NT2/D1 (cell line): ENCODE measurements around the gene LRRC3C.

ENCODE experiments used
- DNase-seq: peaks from one replicate; pipeline ENCODE4 v3.0.0-alpha.2; 2011; ENCODE audit warnings: low read depth, low spot score
- H3K27me3 ChIP-seq: 2 replicates; pipeline ENCODE4 v1.6.0; 2011; ENCODE audit warnings: mild to moderate bottlenecking; ENCODE audit not compliant: insufficient read length, insufficient read depth
- H3K36me3 ChIP-seq: 2 replicates; pipeline ENCODE4 v1.6.1; 2011; ENCODE audit warnings: mild to moderate bottlenecking, low read length, mixed read lengths; ENCODE audit not compliant: insufficient read depth, insufficient read length
- H3K4me1 ChIP-seq: 2 replicates; pipeline ENCODE4 v1.5.1; 2011; ENCODE audit not compliant: insufficient read depth, insufficient read length
- H3K4me3 ChIP-seq: 2 replicates; pipeline ENCODE4 v1.5.1; 2011; ENCODE audit warnings: low read depth; ENCODE audit not compliant: insufficient read length
- H3K9ac ChIP-seq: 2 replicates; pipeline ENCODE4 v1.6.0; 2011; ENCODE audit warnings: low read depth; ENCODE audit not compliant: insufficient read length
- H3K9me3 ChIP-seq: 2 replicates; pipeline ENCODE4 v1.5.1; 2011; ENCODE audit warnings: mild to moderate bottlenecking, low read length; ENCODE audit not compliant: insufficient read depth
- SUZ12 ChIP-seq: IDR thresholded peaks from 2 replicates; pipeline ENCODE4 v1.6.1; 2011; ENCODE audit not compliant: insufficient read length, insufficient read depth; ENCODE audit errors: extremely low read depth
- YY1 ChIP-seq: IDR thresholded peaks from 2 replicates; pipeline ENCODE4 v1.6.1; 2011; ENCODE audit not compliant: insufficient read length, insufficient read depth
- ZNF274 ChIP-seq: IDR thresholded peaks from 2 replicates; pipeline ENCODE4 v1.6.1; 2011; ENCODE audit warnings: mild to moderate bottlenecking, low read depth, low read length

Gene LRRC3C

DNA sequence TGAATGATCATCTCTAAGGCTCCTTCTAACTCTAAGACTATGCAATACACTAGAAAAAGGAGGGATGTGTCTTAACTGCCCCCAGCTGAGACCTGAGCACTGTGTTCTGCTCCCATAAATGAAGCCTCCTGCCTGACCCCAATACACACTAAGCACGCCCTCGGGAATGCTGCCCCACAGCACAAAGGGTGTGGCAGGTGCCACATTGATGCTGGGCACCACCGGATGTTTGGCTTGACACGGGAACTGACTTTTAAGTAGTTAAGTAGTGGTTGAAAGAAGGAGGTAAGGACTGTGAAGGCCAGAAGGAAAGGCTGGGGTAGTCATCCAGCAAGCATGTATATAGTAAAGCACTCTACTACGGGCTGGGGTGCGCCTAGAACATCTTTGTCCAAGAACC is 39.2 kb downstream of the LRRC3C start:
- Histone ChIP-seq H3K9ac (no peak overlapping the region), H3K27me3 (peaks cover 15% of the 10 kb centered on the region)
- DNase-seq = no peak

DNA sequence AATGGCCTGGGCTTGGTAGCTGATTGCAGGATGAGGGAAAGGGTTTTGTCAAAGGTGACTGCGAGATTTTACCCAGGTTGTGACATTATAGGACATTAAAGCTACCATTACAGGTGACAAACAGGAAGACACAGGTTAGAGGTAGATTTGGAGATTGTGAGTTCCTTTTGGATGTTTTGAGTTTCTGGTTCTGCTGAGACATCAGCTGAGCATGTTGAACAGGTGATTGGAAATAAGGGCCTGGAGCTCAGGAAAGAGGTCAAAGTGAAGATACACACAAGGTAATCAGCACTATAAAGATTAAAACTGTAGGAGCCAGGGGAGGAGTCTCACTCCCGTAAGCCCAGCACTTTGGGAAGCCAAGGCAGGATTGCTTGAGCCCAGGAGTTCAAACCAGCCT is 41.2 kb downstream of the LRRC3C start:
- TF ChIP-seq ZNF274 (no peak), SUZ12 (no peak), YY1 (no peak)
- peaks cover 16% of the 10 kb centered on the region for H3K27me3 ChIP-seq
- no peaks in the 10 kb centered on the region for H3K9me3 ChIP-seq
- no peaks in the 10 kb centered on the region for H3K36me3 ChIP-seq
- no peak for DNase-seq
- H3K4me1 ChIP-seq = no peaks in the 10 kb centered on the region
- H3K9ac ChIP-seq = no peak overlapping the region
- H3K4me3 ChIP-seq = no peak overlapping the region

More for the DNA sequence above, 39.2 kb downstream of the LRRC3C start:
- Histone ChIP-seq H3K4me3 (no peak overlapping the region), H3K36me3 (no peaks in the 10 kb centered on the region), H3K9me3 (no peaks in the 10 kb centered on the region), H3K4me1 (no peaks in the 10 kb centered on the region)
- TF ChIP-seq SUZ12 (no peak), ZNF274 (no peak), YY1 (no peak)

DNA sequence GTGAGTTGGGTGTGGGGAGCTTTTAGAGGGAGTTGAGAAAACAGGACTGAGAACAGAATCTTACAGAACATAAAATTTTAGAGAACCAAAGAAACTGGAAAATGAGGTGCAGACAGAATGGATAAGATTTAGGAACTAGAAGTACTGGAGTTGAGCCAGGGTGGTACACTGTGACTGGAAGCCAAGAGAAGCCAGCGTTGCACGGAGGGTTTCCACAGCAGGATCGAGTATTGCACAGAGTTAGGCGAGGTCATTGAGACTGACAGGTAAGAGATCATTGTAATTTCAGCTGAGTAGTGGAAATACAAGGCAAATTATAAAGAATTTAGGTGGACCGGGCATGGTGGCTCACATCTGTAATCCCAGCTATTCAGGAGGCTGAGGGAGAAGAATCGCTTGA is 41.8 kb downstream of the LRRC3C start:
- no peaks in the 10 kb centered on the region for H3K4me1 ChIP-seq
- H3K27me3 ChIP-seq = peaks cover 16% of the 10 kb centered on the region

DNA sequence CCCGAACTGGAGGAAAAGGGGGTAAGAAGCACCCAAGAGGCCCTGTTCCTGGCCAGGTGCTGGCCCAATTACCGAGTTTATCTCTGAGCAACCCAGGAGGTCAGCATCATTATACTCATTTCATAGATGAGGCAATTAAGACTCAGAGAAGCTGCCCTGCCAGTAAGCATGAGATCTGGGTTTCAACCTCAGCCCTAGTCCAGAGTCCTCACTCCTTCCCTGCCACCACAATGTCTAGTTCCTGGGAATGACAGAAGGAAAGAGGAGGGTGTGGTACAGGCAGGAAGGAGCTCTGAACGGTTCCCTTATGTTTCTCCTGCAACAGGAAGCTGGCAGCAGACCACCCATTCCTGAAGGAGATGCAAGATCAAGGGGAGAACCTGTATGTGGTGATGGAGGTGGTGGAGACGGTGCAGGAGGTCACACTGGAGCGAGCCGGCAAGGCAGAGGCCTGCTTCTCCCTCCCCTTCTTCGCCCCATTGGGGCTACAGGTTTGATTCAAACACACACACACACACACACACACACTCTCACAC is 42.7 kb downstream of the LRRC3C start:
- Histone ChIP-seq H3K9ac (no peak overlapping the region), H3K9me3 (no peaks in the 10 kb centered on the region), H3K4me3 (no peak overlapping the region), H3K27me3 (peaks cover 16% of the 10 kb centered on the region), H3K36me3 (no peaks in the 10 kb centered on the region), H3K4me1 (no peaks in the 10 kb centered on the region)
- DNase-seq = no peak
- TF ChIP-seq SUZ12 (no peak), YY1 (no peak), ZNF274 (no peak)

More for the DNA sequence above, 41.8 kb downstream of the LRRC3C start:
- no peak for DNase-seq
- Histone ChIP-seq H3K9ac (no peak overlapping the region), H3K36me3 (no peaks in the 10 kb centered on the region), H3K9me3 (no peaks in the 10 kb centered on the region), H3K4me3 (no peak overlapping the region)
- TF ChIP-seq SUZ12 (no peak), YY1 (no peak), ZNF274 (no peak)

DNA sequence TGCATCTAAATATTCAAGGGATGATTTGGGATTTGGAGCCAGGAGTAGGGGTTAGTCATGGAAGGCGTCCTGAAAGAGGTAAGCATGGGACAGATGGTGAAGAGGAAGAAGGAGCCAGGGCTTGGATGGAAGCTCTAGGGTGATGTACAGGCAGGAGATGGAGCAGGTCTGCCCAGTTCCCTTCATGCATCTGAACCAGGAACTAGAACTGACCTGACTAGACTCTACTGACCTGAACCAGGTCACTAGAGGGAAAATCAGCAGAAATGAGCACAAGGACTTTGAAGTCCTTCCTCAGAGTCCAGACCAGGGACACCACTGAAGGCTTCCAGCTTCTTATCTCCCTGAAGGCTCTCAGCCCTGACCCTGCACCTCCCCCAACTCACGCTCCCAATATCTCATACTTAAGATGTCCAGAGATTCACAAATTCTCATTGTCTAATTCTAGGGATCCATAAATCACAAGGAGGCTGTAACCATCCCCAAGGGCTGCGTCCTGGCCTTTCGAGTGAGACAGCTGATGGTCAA is 43.6 kb downstream of the LRRC3C start:
- H3K4me3 ChIP-seq = no peak overlapping the region
- peaks cover 16% of the 10 kb centered on the region for H3K27me3 ChIP-seq
- no peaks in the 10 kb centered on the region for H3K9me3 ChIP-seq
- H3K36me3 ChIP-seq = no peaks in the 10 kb centered on the region
- no peak for DNase-seq
- no peak overlapping the region for H3K9ac ChIP-seq
- H3K4me1 ChIP-seq = no peaks in the 10 kb centered on the region
- TF ChIP-seq ZNF274 (no peak), SUZ12 (no peak), YY1 (no peak)

DNA sequence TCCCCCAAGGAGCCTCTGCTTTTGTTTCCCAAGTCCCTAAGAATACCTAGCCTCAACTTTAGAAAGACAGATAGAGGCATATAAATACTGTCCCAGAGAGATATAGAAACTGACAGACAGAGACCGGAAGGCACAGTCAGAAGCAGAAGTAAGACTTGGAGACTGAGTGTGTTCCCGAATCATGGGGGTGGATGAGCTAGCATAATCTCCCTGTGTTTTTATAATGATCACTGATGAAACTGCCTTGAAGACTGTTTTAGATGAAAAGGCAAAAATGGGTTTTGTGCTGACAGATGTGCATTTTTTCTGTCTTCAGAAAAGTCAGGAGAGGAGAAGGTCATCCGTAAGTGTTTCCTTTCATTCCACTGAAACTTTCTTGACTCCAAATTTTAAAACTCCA is 44.7 kb downstream of the LRRC3C start:
- H3K4me1 ChIP-seq = no peaks in the 10 kb centered on the region
- TF ChIP-seq YY1 (no peak), ZNF274 (no peak), SUZ12 (no peak)
- H3K9me3 ChIP-seq = no peaks in the 10 kb centered on the region
- peaks cover 16% of the 10 kb centered on the region for H3K27me3 ChIP-seq
- no peaks in the 10 kb centered on the region for H3K36me3 ChIP-seq
- no peak overlapping the region for H3K9ac ChIP-seq
- H3K4me3 ChIP-seq = no peak overlapping the region
- no peak for DNase-seq

DNA sequence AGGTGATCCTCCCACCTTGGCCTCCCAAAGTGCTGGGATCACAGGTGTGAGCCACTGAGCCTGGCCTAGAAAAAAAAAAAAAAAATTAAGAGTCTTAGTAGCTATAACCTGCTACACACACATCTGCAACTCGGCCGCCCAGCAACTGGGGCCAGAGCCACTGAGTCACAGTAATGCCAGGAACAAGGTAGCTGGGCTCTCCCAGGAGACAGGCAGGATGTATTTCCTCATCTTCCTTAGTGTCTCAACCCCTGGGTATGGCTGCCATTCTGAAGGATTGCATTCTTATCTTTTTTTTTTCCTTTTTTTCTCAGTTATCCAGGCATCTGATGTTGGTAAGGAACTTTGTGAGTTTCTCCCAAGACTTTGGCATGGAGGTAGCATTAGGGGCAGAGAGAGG is 46.0 kb downstream of the LRRC3C start:
- H3K9me3 ChIP-seq = no peaks in the 10 kb centered on the region
- H3K4me3 ChIP-seq = no peak overlapping the region
- H3K27me3 ChIP-seq = peaks cover 16% of the 10 kb centered on the region
- H3K9ac ChIP-seq = no peak overlapping the region
- H3K4me1 ChIP-seq = no peaks in the 10 kb centered on the region
- TF ChIP-seq ZNF274 = no peak
- TF ChIP-seq SUZ12 = no peak
- no peak for TF ChIP-seq YY1
- no peak for DNase-seq
- no peaks in the 10 kb centered on the region for H3K36me3 ChIP-seq
